HG03095 (cell line): ENCODE data around the gene ZNF827.

Experiments
- ATAC-seq: cut with Tn5 transposase; IDR thresholded peaks from one replicate; pipeline ENCODE4 v1.9.1; 2021; ENCODE audit warnings: moderate library complexity; ENCODE audit not compliant: unreplicated experiment

Gene ZNF827

GRCh38 chr4:145722561-145722960, 216.1 kb downstream of the ZNF827 start:
- no peak for ATAC-seq

- ATAC-seq = peak; percentile 26
Observed at GRCh38 chr4:145720656-145721055, 218.0 kb downstream of the ZNF827 start.

DNA sequence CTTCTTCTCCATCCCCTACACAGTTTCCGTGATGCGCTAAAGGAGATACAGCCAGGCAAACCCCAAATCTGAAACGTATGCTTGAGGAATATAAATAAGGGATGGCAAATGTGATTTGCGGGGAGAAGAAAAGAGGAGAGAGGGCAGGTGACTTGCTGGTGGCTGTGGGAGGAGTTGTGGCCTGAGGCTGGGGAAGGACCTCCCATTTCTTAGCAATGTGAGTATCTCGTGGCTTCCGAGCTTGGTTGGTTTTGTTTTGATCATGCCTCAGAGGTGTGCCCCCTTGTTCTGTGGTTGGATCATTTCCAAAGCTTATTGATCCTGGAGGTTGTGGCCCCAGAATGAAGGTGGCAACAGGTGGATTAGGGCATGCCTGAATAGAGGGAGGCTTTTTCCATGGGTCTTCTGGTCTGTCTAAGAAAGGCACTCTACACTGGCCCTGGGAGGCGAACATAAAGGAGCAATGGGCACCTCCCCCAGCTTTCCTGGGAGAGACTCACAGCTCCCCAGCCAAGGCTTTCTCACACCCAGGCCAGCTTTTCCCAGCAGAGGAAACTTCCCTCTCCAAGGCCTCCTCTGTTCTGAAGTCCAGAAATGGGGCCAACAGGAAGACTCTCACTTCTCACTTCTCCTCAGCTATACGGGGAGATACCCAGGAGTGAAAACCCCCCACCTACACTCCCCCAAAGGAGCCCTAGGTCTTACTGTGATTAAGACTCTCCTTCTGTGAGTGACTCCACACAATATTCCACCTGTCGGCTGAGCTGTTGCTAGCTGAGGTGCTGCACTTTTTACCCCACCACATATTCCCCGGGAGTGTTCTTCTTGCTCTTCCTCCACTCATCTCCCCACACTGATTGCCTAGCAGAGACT, 218.6 kb downstream of the ZNF827 start:
- ATAC-seq = peak; percentile 77

DNA sequence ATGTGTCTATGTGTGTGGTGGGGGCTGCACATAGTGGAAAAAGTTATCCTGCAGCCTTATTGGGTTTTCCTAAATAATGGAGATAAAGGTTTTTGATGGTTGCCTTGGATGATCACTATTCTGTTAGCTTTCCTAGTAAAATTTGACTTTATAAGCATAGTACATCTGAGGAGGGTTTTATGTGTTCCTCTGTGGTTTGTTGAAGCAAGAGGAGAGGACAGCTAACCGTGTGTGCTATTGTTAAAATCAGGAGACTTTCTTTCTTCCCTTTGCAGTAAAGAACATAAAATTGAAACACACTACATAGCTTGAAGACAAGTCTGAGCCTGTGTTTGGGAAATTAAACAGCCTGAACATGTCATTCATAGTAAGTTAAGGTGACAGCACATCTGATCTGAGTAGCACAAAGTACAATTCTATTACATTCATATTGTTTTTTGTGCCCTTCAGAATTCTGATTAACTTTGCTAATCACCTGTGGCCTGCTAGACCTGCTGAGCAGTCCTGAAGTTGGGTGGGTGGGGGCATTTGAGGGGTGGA, 221.9 kb downstream of the ZNF827 start:
- no peak for ATAC-seq

DNA sequence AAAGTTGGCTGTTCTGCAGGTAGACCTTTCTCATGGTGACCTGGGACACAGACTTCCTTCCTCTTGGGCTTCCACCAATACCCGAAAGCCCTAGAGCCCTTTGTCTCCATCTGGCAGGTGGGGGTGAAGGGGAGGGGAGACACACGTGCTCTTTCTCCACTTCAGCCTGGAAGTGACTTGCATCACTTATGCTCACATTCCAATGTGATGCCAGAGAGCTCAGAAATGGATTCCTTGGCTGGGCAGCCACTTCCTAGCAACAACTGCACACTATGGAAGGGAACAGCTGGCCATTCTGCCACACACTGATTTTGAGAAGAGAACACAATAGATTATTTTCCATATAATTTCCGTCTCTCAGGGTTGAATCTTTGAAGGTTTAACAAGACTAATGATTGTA, 222.4 kb downstream of the ZNF827 start:
- ATAC-seq = no peak

DNA sequence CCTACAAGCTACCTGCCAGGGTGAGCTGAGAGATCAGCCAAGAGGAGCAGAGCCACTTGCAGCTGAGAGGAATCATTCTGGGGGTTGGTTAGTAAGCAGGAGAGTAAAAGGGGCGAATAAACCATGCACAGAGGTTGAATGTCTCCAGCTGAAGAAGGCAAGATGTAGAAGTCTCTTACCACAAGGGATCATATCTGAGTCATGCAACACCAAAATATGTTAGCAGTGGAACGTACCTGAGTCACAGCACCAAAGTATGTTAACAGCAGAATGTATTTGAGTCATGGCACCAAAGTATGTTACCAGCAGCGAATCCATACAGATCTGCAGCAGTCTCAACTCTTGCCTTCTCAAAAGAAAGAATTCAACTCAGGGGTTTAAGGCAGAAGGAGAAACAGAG, 228.8 kb downstream of the ZNF827 start:
- peak; percentile 56 for ATAC-seq

GRCh38 chr4:145709336-145709735, 229.3 kb downstream of the ZNF827 start:
- ATAC-seq = peak; percentile 23
